Measurements from ENCODE around the gene NELL1. TPM values are rescaled to one million over a fixed set of nuclear protein-coding genes. Genes with fewer than 3 reads are reported as not detected.

NELL1 gene
- total RNA-seq, 1 experiment from 2014 or later: 0.34 TPM

GRCh38 chr11:20754933-20755332 lies 85.5 kb downstream of the NELL1 start:
- in situ Hi-C loops (cut with HindIII; ENCODE audit: low sequenced_read_pairs): no loop called here
- no peak for DNase-seq (ENCODE audit: low spot score)

DNA sequence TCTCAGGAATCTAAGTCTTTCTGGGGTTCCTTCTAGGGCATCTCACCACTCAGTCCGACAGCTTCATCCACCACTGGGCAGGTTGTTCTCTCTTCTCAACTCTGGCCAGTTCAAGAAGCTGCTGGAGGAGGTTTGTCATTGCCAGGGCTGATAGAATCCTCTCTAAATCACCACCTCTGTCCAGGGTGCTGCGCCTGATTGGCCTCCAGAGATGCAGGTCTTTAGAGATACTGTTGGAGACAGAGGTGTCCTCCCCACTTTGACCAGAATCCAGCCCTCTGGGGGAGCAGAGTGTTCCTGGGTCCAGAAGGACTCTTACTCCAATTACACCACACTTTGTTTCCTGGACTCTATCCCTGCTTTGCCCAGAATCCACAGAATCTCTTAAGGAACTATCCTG lies 90.2 kb downstream of the NELL1 start:
- DNase-seq (ENCODE audit: low spot score): no peak
- in situ Hi-C loops (cut with HindIII; ENCODE audit: low sequenced_read_pairs): no loop called here

DNA sequence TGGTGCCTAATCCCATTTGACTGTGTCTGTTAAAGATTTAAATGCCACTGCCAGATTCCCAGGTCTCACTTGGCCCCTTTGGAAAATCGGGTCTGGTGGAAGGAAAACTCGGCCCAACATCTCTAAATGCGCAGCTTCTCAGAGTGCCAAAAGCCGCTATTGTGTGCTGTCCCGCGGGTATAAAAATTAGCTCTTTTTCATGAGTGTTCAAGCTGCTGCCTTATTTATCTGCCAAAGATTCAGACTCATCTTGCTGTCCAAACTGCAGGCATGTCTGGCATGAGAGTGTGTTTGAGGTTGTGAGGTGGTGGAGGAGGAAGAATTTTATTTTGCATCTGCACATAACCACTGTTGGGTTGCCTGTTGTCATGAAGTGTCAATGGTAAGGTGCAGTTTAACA lies 91.4 kb downstream of the NELL1 start:
- peak; percentile 2 for DNase-seq (ENCODE audit: low spot score)
- in situ Hi-C loops (cut with HindIII; ENCODE audit: low sequenced_read_pairs): no loop called here

- DNase-seq (ENCODE audit: low spot score): no peak
- in situ Hi-C loops (cut with HindIII; ENCODE audit: low sequenced_read_pairs): no loop called here
Measured at GRCh38 chr11:20762116-20762844, 92.9 kb downstream of the NELL1 start.

- DNase-seq (ENCODE audit: low spot score): no peak
- in situ Hi-C loops (cut with HindIII; ENCODE audit: low sequenced_read_pairs): no loop called here
Measured at GRCh38 chr11:20762980-20763379, 93.6 kb downstream of the NELL1 start.

GRCh38 chr11:20770414-20770946 lies 101.1 kb downstream of the NELL1 start:
- in situ Hi-C loops (cut with HindIII; ENCODE audit: low sequenced_read_pairs): no loop called here
- no peak for DNase-seq (ENCODE audit: low spot score)

GRCh38 chr11:20771026-20771425 lies 101.6 kb downstream of the NELL1 start:
- in situ Hi-C loops (cut with HindIII; ENCODE audit: low sequenced_read_pairs): no loop called here
- no peak for DNase-seq (ENCODE audit: low spot score)

DNA sequence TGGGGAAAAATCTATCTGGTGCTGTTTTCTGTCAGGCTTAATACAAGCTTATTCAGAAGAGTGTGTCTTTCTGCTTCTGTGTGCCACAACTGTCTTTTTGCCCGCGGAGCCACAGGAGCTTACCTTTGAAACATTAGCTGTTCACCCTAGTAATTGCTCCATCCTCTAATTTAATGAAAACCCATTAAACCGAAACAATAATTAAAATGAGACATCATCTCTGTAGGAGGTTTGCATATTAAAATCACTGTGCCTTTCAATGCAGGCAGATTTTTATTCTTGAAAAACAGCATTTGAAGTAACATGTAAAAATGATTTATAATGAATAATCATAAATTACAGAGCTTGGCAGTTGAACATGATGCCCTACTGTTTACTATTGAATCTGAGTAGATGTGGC lies 102.3 kb downstream of the NELL1 start:
- in situ Hi-C loops (cut with HindIII; ENCODE audit: low sequenced_read_pairs): no loop called here

GRCh38 chr11:20775331-20775730 lies 105.9 kb downstream of the NELL1 start:
- in situ Hi-C loops (cut with HindIII; ENCODE audit: low sequenced_read_pairs): no loop called here
- DNase-seq (ENCODE audit: low spot score): no peak

More for the DNA sequence above, 102.3 kb downstream of the NELL1 start:
- no peak for DNase-seq (ENCODE audit: low spot score)

DNA sequence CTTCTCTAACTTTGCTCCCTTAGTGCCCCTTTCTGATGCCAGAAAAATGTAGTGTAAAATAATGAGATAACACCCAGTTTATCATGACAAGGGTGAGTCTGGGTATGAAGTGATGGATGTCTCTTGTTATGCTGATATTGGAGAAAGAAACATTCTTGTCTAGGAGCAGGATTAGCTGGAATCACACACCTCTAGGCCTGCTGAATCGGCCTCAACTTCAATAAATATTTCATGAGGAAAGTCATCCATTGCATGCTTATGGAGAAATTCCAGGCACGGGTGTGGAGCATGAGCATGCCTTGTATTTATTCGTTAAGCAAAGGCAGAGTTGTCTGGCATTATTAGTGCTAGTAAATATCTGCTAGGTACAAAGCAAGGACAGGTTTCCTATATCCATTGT lies 113.4 kb downstream of the NELL1 start:
- in situ Hi-C loops (cut with HindIII; ENCODE audit: low sequenced_read_pairs): no loop called here
- no peak for DNase-seq (ENCODE audit: low spot score)

- in situ Hi-C loops (cut with HindIII; ENCODE audit: low sequenced_read_pairs): no loop called here
Measured at GRCh38 chr11:20783220-20783619, 113.8 kb downstream of the NELL1 start.

GRCh38 chr11:20790622-20791021 lies 121.2 kb downstream of the NELL1 start:
- DNase-seq (ENCODE audit: low spot score): no peak
- in situ Hi-C loops (cut with HindIII; ENCODE audit: low sequenced_read_pairs): no loop called here

More at GRCh38 chr11:20783220-20783619, 113.8 kb downstream of the NELL1 start:
- no peak for DNase-seq (ENCODE audit: low spot score)

GRCh38 chr11:20795005-20795404 lies 125.6 kb downstream of the NELL1 start:
- in situ Hi-C loops (cut with HindIII; ENCODE audit: low sequenced_read_pairs): no loop called here
- DNase-seq (ENCODE audit: low spot score): no peak

GRCh38 chr11:20808328-20808727 lies 138.9 kb downstream of the NELL1 start:
- in situ Hi-C loops (cut with HindIII; ENCODE audit: low sequenced_read_pairs): no loop called here
- no peak for DNase-seq (ENCODE audit: low spot score)

DNA sequence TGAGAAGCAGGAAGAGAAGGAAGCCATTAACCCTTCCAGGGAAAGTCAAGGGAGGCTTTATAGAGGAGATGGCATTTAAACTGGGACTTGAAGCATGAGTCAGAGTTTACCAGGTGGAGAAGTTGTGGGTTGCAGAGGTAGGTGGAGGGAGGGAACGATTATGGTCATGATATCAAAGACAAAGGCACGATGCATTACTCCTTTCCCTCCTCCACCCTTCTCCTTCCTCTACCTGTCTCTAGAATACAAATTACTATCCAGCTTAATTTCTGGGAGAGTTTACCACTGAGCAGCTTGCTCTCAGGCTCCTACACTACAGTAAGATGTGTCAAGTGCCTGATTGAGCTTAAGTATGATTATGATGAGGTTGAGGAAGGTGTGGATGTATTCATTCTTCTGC lies 151.7 kb downstream of the NELL1 start:
- DNase-seq (ENCODE audit: low spot score): no peak
- in situ Hi-C loops (cut with HindIII; ENCODE audit: low sequenced_read_pairs): no loop called here

- in situ Hi-C loops (cut with HindIII; ENCODE audit: low sequenced_read_pairs): no loop called here
- DNase-seq (ENCODE audit: low spot score): no peak
Measured at GRCh38 chr11:20821470-20821869, 152.1 kb downstream of the NELL1 start.

DNA sequence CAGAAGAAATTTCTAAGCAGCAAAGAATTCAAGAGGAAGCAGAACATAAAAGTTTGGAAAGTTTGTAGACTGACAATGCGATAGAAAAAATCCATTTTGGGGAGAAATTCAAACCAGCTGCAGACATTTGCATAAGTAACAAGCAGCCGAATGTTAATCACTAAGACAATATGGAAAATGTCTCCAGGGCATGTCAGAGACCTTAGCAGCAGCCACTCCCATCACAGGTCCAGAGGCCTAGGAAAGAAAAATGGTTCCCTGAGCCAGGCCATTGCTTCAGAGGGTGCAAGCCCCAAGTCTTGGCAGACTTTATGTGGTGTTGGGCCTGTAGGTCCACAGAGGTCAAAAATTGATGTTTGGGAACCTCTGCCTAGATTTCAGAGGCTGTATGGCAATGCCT lies 155.4 kb downstream of the NELL1 start:
- DNase-seq (ENCODE audit: low spot score): no peak
- in situ Hi-C loops (cut with HindIII; ENCODE audit: low sequenced_read_pairs): no loop called here

DNA sequence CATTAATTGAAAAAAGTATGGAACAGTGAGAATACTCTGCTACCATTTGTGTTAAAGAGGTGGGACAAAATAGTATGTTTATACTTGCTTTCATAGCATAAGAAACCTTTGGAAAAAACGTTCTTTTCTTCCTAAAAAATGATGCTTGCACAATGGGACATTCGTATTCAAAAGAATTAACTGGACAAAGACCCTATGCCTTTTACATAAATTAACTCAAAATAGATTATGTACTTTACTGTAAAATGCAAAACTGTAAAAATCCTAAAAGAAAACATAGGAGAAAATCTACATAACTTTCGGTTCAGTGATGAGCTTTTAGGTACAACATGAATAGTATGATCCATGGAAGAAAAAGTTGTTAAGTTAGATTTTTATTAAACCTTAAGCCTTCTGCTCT lies 166.2 kb downstream of the NELL1 start:
- DNase-seq (ENCODE audit: low spot score): no peak
- in situ Hi-C loops (cut with HindIII; ENCODE audit: low sequenced_read_pairs): no loop called here

GRCh38 chr11:20839231-20839630 lies 169.8 kb downstream of the NELL1 start:
- no peak for DNase-seq (ENCODE audit: low spot score)
- in situ Hi-C loops (cut with HindIII; ENCODE audit: low sequenced_read_pairs): no loop called here

DNA sequence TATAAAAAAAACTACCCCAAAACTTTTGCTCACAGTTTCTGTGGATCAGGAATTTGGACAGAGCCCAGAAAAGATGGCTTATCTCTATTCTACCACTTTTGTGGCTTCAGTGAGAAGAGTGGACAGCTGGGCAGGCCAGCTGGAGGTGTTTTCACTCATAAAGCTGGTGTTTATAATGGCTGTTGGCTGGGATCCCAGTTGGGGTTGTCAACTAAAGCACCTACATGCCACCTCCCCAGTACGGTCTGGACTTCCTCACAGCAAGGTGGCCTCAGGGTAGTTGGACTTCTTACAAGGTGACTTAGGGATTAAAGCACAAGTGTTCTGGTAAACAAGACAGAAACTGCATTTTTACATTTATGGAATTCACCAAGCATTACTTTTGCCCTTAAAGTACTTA lies 171.0 kb downstream of the NELL1 start:
- peak; percentile 3 for DNase-seq (ENCODE audit: low spot score)
- in situ Hi-C loops (cut with HindIII; ENCODE audit: low sequenced_read_pairs): no loop called here

DNA sequence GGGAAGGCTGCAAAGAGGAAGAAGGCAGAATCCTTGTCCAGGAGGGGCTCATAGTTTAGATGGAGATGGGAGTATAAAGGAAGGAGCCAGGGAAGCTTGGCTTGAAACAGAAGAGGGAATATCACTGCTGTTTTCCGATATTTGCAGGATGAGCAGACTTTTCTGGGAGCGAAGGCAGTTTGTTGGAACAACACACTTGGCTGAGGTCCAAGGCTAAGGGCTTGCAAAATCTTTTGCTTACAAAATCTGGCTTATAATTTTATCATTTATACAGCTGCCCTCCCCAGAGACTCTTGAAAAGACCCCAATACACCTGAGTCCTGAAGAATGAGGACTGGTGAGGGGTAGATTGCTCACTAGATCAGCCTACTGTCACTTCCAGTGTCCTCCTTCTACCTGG lies 174.8 kb downstream of the NELL1 start:
- in situ Hi-C loops (cut with HindIII; ENCODE audit: low sequenced_read_pairs): no loop called here

More for the DNA sequence above, 174.8 kb downstream of the NELL1 start:
- no peak for DNase-seq (ENCODE audit: low spot score)
